SH-SY5Y (cell line): Measurements from ENCODE around the gene CFAP251.

Source experiments
- GATA2 ChIP-seq: IDR thresholded peaks from 2 replicates; pipeline ENCODE4 v1.6.1; 2011; ENCODE audit warnings: mild to moderate bottlenecking, low read depth, low read length
- GATA3 ChIP-seq: IDR thresholded peaks from 2 replicates; pipeline ENCODE4 v1.6.1; 2011; ENCODE audit warnings: low read depth, mild to moderate bottlenecking, low read length, moderate library complexity

GRCh38 chr12:121921066-121921465 is 2.7 kb downstream of the CFAP251 start:
- TF ChIP-seq GATA2 (no peak), GATA3 (no peak)
